Keratinocyte (primary cell): ENCODE results near the gene CCDC80. TPM values are rescaled to one million over a fixed set of nuclear protein-coding genes. Genes with fewer than 3 reads are reported as not detected.

Source experiments
- DNase-seq: peaks from one replicate; pipeline ENCODE4 v3.0.0-alpha.2; 2011; ENCODE audit warnings: low read depth, missing footprints, low spot score
- FAIRE-seq: peaks from 2 replicates; lab custom pipeline; 2011; peaks lifted over from hg19 to GRCh38; lab: Jason Lieb, UNC
- H2AFZ ChIP-seq: 2 replicates; pipeline ENCODE4 v1.6.0; 2012; ENCODE audit warnings: low read length, control low read depth, inconsistent platforms; ENCODE audit not compliant: control insufficient read depth
- H3K27ac ChIP-seq: 2 replicates; pipeline ENCODE4 v1.5.1; 2011; ENCODE audit warnings: low read length; ENCODE audit not compliant: control insufficient read depth, insufficient read depth
- H3K27me3 ChIP-seq: 3 replicates; pipeline ENCODE4 v1.6.0; 2011; ENCODE audit warnings: low read length; ENCODE audit not compliant: control insufficient read depth, insufficient read depth; ENCODE audit errors: extremely low read depth
- H3K36me3 ChIP-seq, 2 experiments: 2 replicates in 1 of 2; 3 replicates in 1 of 2; pipeline ENCODE4 v1.5.1; 2011; ENCODE audit warnings: low read length in 2 of 2, mild to moderate bottlenecking in 1 of 2; ENCODE audit not compliant: control insufficient read depth in 2 of 2, insufficient read depth in 2 of 2; ENCODE audit errors: extremely low read depth in 1 of 2
- H3K4me1 ChIP-seq: 3 replicates; pipeline ENCODE4 v1.5.1; 2011; ENCODE audit warnings: low read length; ENCODE audit not compliant: control insufficient read depth, insufficient read depth; ENCODE audit errors: extremely low read depth
- H3K4me2 ChIP-seq: 3 replicates; pipeline ENCODE4 v1.6.0; 2011; ENCODE audit warnings: low read depth, low read length; ENCODE audit not compliant: control insufficient read depth, insufficient read depth; ENCODE audit errors: extremely low read depth
- H3K4me3 ChIP-seq, 3 experiments: fragments of 200-600 bp in 1 of 3; sonication (generic) in 1 of 3; 2 replicates in 2 of 3; 3 replicates in 1 of 3; pipeline ENCODE4 v1.5.1; 2011 to 2016; ENCODE audit warnings: low read length in 3 of 3, mild to moderate bottlenecking in 3 of 3, control low read depth in 2 of 3, inconsistent platforms in 1 of 3, low read depth in 1 of 3, mixed read lengths in 1 of 3, mixed run types in 1 of 3, moderate library complexity in 1 of 3; ENCODE audit not compliant: control insufficient read depth in 2 of 3, insufficient read depth in 2 of 3; ENCODE audit errors: extremely low read depth in 1 of 3
- H3K79me2 ChIP-seq: 2 replicates; pipeline ENCODE4 v1.6.0; 2012; ENCODE audit warnings: low read length; ENCODE audit not compliant: control insufficient read depth, insufficient read depth
- H3K9ac ChIP-seq: 3 replicates; pipeline ENCODE4 v1.6.0; 2011; ENCODE audit warnings: low read length; ENCODE audit not compliant: control insufficient read depth, insufficient read depth; ENCODE audit errors: extremely low read depth
- H3K9me1 ChIP-seq: 3 replicates; pipeline ENCODE4 v1.6.0; 2011; ENCODE audit warnings: low read length; ENCODE audit not compliant: control insufficient read depth, insufficient read depth; ENCODE audit errors: extremely low read depth
- H3K9me3 ChIP-seq: 2 replicates; pipeline ENCODE4 v1.5.1; 2012; ENCODE audit warnings: low read depth, low read length; ENCODE audit not compliant: control insufficient read depth
- H4K20me1 ChIP-seq: 3 replicates; pipeline ENCODE4 v1.6.0; 2011; ENCODE audit warnings: low read length; ENCODE audit not compliant: control insufficient read depth, insufficient read depth; ENCODE audit errors: extremely low read depth
- EZH2 ChIP-seq: IDR thresholded peaks from one replicate; pipeline ENCODE4 v1.6.1; 2012; ENCODE audit warnings: inconsistent platforms, mild to moderate bottlenecking, low read length, moderate library complexity
- dilution Hi-C: fragments of 300-500 bp; cut with MboI; formaldehyde crosslinking; loops from one replicate; pipeline ENCODE4 v1.7.0; 2020; ENCODE audit warnings: low sequenced_read_pairs; ENCODE audit not compliant: extremely low pct_ligation_motif_present
- polyA plus RNA-seq, 5 experiments: library from polyadenylated mRNA; depleted of rRNA in 3 of 5; stranded (reverse) in 3 of 5; stranded (forward) in 1 of 5; unstranded in 1 of 5; fragments of >200 nt; gene quantifications; 1 replicate in 1 of 5; 2 replicates in 3 of 5; 3 replicates in 1 of 5; pipeline versions ENCODE4 v1.2.1 to v1.2.3, GENCODE V29; 2011 to 2012; ENCODE audit warnings: missing spikeins in 2 of 5, low read depth in 1 of 5, low replicate concordance in 1 of 5
- TF ChIP-seq, protein P1 (sequence below), 3 experiments: IDR thresholded peaks in 1 of 3; conservative IDR thresholded peaks in 1 of 3; optimal IDR thresholded peaks in 1 of 3; 2 replicates in 2 of 3; 3 replicates in 1 of 3; pipeline versions ENCODE3 to v1.5.1; 2011; ENCODE audit warnings: low read length in 3 of 3, mild to moderate bottlenecking in 3 of 3, moderate library complexity in 2 of 3, control low read depth in 1 of 3, inconsistent platforms in 1 of 3; ENCODE audit not compliant: insufficient read depth in 2 of 3; ENCODE audit errors: extremely low read depth in 1 of 3

Gene CCDC80
- polyA plus RNA-seq, 1 donor (not counting 4 experiments of a cell fraction or from before 2014, with no cell fraction given) = 12.8 TPM

DNA sequence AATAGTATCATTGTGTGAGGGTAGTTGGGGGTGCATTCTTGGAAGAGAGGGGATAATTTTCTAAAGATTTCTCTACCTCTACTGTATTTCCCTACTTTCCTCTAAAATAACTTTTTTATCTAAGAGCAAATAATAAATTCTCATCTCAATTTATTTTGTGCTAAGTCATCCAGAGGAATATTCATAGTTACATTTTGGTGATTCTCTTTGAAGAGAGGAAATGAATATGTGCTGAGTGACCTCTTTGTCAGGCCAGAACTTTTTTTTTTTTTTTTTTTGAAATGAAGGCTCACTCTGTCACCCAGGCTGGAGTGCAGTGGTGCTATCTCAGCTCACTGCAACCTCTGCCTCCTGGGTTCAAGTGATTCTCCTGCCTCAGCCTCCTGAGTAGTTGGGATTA lies 15.1 kb upstream of the CCDC80 start:
- DNase-seq (no peak), FAIRE-seq (no peak)
- Histone ChIP-seq H3K4me1 (peaks cover 36% of the 10 kb centered on the region), H3K4me2 (no peak overlapping the region), H3K9ac (no peak overlapping the region), H3K79me2 (no peaks in the 10 kb centered on the region), H3K27ac (no peak overlapping the region), H2AFZ (no peak overlapping the region), H3K36me3 (no peaks in the 10 kb centered on the region), H4K20me1 (no peaks in the 10 kb centered on the region), H3K27me3 (no peaks in the 10 kb centered on the region), H3K9me1 (no peaks in the 10 kb centered on the region), H3K9me3 (no peaks in the 10 kb centered on the region), H3K4me3 (no peak overlapping the region)
- dilution Hi-C loops = no loop called here
- TF ChIP-seq, protein P1, sequence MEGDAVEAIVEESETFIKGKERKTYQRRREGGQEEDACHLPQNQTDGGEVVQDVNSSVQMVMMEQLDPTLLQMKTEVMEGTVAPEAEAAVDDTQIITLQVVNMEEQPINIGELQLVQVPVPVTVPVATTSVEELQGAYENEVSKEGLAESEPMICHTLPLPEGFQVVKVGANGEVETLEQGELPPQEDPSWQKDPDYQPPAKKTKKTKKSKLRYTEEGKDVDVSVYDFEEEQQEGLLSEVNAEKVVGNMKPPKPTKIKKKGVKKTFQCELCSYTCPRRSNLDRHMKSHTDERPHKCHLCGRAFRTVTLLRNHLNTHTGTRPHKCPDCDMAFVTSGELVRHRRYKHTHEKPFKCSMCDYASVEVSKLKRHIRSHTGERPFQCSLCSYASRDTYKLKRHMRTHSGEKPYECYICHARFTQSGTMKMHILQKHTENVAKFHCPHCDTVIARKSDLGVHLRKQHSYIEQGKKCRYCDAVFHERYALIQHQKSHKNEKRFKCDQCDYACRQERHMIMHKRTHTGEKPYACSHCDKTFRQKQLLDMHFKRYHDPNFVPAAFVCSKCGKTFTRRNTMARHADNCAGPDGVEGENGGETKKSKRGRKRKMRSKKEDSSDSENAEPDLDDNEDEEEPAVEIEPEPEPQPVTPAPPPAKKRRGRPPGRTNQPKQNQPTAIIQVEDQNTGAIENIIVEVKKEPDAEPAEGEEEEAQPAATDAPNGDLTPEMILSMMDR (optimal IDR thresholded peaks at IDR 0.05 in 1 of 3, IDR thresholded peaks at IDR 0.05 in 1 of 3, conservative IDR thresholded peaks at IDR 0.05 in 1 of 3; ENCODE audit: extremely low read depth in 1 of 3, insufficient read depth in 2 of 3, low read length in 3 of 3) = no peak
- TF ChIP-seq EZH2 = no peak

DNA sequence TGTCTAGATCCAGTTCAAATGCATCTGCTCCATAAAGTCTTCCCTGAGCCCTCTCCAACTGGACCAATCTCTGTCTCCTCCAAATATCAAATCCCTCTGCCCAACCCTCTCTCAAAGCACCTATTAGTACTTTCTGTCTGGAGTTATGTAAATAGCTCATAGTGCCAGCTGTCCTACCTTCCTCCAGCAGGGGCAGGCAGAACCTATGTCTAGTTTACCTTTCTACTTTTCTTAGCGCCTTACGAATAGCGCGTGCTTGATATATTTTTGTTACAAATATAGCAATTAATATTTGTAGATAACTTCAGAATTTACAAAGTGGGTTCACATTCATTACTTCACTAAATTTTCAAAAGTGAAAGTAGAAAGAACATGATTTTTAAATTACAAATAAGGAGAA lies 14.0 kb upstream of the CCDC80 start:
- H3K4me2 ChIP-seq = no peak overlapping the region
- dilution Hi-C loops = no loop called here

More for the DNA sequence above, 14.0 kb upstream of the CCDC80 start:
- FAIRE-seq = peak; percentile 34
- Histone ChIP-seq H3K9me1 (no peaks in the 10 kb centered on the region), H3K27ac (peak overlapping the region; percentile 90), H3K27me3 (no peaks in the 10 kb centered on the region), H3K36me3 (no peaks in the 10 kb centered on the region), H3K4me3 (no peak overlapping the region), H2AFZ (peak overlapping the region; percentile 64), H3K9me3 (no peaks in the 10 kb centered on the region), H3K4me1 (peaks cover 43% of the 10 kb centered on the region), H3K9ac (no peak overlapping the region), H3K79me2 (no peaks in the 10 kb centered on the region), H4K20me1 (no peaks in the 10 kb centered on the region)
- no peak for TF ChIP-seq EZH2
- TF ChIP-seq, protein P1 (optimal IDR thresholded peaks at IDR 0.05 in 1 of 3, IDR thresholded peaks at IDR 0.05 in 1 of 3, conservative IDR thresholded peaks at IDR 0.05 in 1 of 3; ENCODE audit: extremely low read depth in 1 of 3, insufficient read depth in 2 of 3, low read length in 3 of 3) = peak in 2 of 3 experiments; percentile 20 to 26
- DNase-seq = no peak
